Stimulated activated CD8-positive, alpha-beta memory T cell treated with anti-CD3 and anti-CD28 coated beads, Interleukin-2, amount 100 ng/mL, for 1 hour (primary cell): ENCODE results near the gene LMF1.

Experiments used
- DNase-seq, 2 donors: peaks; one replicate each; pipeline ENCODE4 v3.0.0-alpha.2; 2020; ENCODE audit warnings: low read depth in 2 of 2

Gene LMF1

GRCh38 chr16:912684-913613 lies 57.8 kb downstream of the LMF1 start:
- no peak for DNase-seq

DNA sequence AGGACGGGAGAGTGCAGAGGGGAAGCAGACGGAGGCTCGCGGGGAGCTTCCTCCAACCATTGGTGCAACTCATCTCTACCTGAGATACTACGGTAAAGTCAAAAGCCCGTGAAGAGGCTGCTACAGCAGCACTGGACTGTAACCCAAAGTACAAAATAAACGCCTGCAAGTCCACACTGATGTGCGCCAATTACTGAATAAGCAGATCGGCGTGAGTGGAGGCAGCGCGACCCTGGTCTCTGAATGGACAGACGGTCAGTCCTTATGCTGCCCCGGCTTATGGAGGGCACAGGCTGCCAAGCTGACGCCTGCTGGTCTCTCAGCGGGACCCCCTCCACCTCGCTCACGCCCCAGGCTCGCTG lies 58.5 kb downstream of the LMF1 start:
- DNase-seq = no peak

DNA sequence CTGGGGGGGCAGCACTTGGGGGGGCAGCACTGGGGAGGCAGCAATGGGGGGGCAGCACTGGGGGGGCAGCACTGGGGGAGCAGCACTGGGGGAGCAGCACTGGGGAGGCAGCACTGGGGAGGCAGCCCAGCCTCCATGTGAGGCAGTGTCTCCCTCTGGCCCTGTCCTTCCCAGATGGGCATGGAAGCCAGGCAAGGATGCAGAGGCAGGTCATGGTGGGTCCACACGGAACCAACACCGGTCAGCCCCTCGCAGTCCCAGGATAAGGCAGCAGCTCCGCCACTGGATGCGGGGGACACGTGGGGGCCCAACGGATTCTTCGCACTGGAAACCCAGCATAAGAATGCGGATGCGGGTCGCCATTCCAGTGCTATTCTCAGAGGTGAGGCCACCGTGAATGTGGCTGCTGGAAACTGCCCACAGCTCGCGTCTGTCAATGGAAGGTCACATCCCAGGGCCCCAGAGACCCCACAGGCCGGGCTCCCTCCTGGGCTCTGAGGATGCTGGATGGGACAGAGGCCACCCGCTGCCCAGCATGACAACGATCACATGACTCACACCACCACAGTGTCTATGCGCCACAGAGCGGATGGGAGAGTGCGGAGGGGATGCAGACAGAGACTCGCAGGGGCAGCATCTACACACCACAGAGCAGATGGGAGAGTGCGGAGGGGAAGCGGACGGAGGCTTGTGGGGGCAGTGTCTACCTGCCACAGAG lies 59.0 kb downstream of the LMF1 start:
- no peak for DNase-seq

GRCh38 chr16:911101-911500 lies 59.7 kb downstream of the LMF1 start:
- DNase-seq = no peak

DNA sequence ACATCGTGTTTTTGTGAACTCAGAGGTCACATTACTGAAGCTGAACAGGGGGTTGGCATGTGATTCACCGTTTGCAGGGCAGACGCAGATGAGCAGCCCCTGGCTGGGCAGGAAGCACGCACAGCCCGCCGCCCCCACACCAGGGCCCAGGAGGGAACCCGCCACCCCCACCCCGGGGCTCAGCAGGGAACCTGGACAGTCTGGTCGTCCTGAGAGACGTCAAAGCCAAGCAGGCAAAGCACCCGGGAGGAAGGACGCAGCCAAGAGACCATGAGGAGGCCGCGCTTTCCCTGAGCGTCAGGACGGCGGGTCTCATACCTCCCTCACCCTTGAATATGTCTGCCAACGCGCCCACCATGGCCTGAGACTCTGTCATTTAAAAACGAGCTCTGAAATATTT lies 60.6 kb downstream of the LMF1 start:
- no peak for DNase-seq

GRCh38 chr16:909281-910000 lies 61.3 kb downstream of the LMF1 start:
- no peak for DNase-seq

- no peak for DNase-seq
Observed at GRCh38 chr16:908526-909155, 62.1 kb downstream of the LMF1 start.

DNA sequence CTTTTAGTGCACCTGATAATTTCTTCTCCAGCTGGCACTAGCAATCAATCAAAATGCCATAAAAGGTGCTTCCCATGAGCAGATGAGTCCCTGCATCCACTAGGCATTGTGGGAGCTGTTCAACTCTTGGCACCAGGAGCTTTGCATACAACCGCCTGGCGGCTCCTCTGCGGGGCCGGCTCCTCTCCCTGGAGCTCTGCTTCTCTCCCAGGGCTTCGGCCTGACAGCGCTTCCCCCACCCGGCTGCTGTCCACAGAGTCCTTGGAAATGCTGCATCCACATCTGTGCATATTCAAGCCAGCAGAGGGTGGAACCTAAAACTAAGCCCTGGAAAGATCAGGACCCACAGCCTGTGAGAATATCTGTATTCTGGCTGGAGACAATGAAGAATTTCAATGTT lies 62.9 kb downstream of the LMF1 start:
- DNase-seq = no peak

DNA sequence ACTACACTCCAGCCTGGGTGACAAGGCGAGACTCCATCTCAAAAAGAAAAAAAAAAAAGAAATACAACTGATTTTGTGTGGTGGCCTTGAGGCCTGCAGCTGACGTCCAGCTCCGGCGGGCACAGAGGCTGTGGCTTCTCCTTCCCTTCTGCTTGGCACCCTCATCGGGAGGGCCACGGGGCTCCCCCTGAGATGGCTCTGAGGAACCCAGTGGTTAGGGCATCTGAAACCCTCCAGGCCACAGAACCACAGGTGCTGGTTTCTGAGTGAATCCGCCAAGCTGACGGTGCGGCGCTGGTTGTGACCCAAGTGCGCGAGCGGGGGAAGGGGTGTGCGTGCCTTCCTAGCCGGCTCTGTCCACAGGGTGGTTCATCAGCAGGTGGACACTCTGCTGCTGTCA lies 63.4 kb downstream of the LMF1 start:
- DNase-seq = no peak

DNA sequence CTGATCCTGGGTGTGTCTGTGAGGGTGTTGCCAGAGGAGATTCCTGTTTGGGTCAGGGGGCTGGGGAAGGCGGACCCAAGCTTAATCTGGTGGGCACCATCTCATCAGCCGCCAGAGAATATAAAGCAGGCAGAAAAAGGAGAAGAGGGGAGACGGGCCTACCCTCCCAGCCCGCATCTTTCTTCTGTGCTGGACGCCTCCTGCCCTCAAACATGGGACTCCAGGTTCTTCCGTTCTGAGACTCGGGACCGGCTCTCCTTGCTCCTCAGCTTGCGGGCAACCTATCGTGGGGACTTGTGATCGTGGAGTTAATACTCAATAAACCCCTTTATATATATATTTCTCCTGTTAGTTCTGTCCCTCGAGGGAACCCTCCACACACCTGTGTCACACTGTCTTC lies 64.5 kb downstream of the LMF1 start:
- no peak for DNase-seq

DNA sequence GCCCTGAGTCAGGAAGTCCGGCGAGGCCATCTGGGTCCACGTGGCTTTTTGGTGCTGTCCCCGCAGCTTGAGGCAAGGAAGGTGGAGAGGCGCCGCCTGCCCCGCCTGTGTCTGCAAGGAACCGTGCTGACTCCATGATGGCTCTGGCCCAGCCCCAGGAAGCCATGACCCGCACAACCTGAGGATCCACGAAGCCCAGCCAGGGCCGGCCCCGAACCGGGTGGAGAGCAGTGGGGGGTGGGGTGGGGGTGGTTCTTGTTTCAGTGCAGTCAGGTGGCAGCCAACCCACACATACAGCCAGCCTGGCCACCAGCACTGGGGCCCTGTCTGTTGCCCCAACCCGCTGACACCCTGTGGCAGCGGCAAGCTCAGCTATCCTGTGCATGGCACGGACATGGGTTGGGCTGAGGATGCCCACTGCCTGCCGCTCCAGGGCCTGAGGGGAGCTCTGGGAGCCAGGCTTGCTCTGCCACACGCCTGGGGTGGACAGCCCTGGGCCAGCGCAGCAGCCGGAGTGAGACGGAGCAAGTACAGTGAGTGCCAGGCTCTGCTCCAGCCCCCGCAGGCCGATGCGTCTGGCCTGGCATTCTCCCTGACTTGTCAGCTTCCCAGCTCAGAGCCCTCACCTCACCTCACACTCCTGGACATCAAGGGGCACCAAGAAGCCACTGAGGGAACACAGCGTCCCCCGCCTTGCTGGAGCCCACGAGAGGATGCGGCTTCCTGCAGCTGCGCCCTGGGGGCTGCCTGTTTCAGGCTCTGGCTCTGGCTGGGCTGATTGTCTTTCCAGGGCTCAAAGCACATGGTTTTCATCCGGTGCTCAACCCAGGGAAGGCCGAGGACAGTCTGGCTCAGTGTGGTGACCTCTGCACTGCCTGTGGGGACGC lies 68.8 kb downstream of the LMF1 start:
- no peak for DNase-seq

- no peak for DNase-seq
Observed at GRCh38 chr16:901149-901548, 69.6 kb downstream of the LMF1 start.

- DNase-seq = no peak
Observed at GRCh38 chr16:900211-900610, 70.6 kb downstream of the LMF1 start.

DNA sequence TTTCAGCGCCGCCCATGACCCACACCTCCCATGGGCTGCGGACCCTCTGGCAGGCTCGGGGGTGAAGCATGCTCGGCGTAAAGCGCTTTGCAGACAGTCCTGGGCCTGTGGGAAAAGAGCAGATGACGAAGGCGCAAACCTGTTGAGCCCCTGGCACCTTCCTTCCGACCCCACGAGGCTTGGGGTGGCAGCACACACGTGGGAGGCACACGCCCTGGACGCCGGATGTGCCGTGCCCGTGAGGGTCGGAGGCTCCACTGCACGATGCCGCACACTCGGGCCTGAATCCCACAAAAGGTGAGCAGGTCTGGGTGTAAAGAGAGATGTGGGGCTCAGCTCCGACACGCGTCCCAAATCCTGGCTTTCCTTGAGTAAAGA lies 71.1 kb downstream of the LMF1 start:
- DNase-seq = no peak

GRCh38 chr16:898761-899682 lies 71.8 kb downstream of the LMF1 start:
- no peak for DNase-seq

GRCh38 chr16:898216-898615 lies 72.6 kb downstream of the LMF1 start:
- no peak for DNase-seq

DNA sequence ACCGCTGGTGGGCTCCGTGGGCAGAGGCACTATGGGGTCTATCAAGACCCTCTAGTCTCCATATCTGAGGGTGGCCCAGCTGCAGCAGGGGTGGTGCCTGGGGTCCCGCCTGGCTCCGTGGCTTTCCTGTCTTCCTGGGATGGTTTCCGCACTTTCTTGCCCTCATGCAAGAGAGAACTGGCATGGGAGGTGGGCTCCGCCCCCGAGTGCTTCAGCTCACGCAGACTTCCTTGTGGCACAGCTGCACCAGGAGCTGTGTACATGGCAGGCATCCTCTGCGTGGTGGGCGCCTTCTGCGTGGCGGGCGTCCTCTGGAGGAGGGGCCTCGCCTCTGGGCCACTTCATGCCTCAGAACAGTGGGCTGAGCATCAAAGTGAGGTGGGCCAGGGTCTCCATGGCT lies 73.1 kb downstream of the LMF1 start:
- no peak for DNase-seq

GRCh38 chr16:897200-897543 lies 73.6 kb downstream of the LMF1 start:
- no peak for DNase-seq

DNA sequence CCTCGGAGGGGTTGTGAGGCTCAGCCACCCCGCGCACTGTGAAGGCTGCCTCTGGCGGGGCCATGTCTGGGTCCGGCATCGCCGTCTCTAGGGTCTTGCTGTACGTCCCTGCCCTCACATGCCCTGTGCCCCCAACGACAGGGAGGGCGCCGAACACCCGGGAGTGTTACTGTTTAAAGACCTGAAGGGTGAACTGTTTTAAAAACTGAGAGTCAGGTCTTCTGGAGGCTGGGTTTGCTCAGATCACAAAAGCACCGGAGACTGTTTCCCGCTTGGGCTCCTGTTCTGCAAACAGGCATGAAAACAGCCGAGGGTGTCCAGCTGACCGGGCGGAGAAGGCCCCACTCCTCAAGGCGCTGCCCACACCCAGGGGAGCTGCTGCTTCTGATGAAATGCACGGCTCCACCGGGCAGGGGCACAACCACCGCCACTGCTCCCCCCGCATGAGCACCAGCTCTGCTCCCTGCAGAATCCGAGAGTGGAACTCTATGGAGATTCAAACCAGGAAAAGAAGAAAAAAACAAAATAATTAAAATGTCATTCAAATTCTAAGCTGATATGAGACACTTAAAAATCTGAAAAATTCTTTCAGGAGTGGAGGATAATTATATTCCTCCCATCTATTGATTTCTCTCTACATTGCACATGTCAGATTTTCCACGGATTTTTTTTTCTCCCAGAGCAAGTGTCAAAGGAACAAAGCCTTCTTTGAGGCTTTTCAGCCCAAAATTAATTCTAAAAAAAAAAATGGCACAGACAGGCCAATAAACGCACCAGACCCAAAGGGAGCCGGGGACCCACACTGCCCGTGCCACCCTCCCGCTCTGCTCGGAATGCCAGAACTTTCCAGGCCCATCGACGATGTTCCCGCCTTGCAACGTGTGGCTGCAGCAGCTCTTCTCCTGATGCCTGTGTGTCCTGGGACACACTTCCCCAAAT lies 74.3 kb downstream of the LMF1 start:
- DNase-seq = no peak
